ENCODE results near the gene PTP4A1. TPM values are rescaled to one million over a fixed set of nuclear protein-coding genes. Genes with fewer than 3 reads are reported as not detected.

Gene PTP4A1
- total RNA-seq, 2 donors from 2014 or later: 23.0 to 29.6 TPM

- TF ChIP-seq, protein P1, sequence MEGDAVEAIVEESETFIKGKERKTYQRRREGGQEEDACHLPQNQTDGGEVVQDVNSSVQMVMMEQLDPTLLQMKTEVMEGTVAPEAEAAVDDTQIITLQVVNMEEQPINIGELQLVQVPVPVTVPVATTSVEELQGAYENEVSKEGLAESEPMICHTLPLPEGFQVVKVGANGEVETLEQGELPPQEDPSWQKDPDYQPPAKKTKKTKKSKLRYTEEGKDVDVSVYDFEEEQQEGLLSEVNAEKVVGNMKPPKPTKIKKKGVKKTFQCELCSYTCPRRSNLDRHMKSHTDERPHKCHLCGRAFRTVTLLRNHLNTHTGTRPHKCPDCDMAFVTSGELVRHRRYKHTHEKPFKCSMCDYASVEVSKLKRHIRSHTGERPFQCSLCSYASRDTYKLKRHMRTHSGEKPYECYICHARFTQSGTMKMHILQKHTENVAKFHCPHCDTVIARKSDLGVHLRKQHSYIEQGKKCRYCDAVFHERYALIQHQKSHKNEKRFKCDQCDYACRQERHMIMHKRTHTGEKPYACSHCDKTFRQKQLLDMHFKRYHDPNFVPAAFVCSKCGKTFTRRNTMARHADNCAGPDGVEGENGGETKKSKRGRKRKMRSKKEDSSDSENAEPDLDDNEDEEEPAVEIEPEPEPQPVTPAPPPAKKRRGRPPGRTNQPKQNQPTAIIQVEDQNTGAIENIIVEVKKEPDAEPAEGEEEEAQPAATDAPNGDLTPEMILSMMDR (IDR thresholded peaks at IDR 0.05): no peak
- Histone ChIP-seq H3K4me3 (no peak overlapping the region), H3K36me3 (no peaks in the 10 kb centered on the region), H3K4me1 (ENCODE audit: control insufficient read depth in 1 of 2, low read depth in 2 of 2) (no peaks in the 10 kb centered on the region), H3K27me3 (replicated peaks; ENCODE audit: insufficient read depth) (no peaks in the 10 kb centered on the region), H3K9me3 (no peaks in the 10 kb centered on the region), H3K27ac (no peak overlapping the region)
- no peak for ATAC-seq (ENCODE audit: insufficient number of reproducible peaks, low FRiP score, low read depth)
- no peak for DNase-seq (ENCODE audit: low spot score)
Observed at GRCh38 chr6:63553900-63554299, 18.4 kb upstream of the PTP4A1 start.

GRCh38 chr6:63554782-63555181 lies 17.5 kb upstream of the PTP4A1 start:
- Histone ChIP-seq H3K9me3 (no peaks in the 10 kb centered on the region), H3K4me1 (ENCODE audit: control insufficient read depth in 1 of 2, low read depth in 2 of 2) (no peaks in the 10 kb centered on the region), H3K27me3 (replicated peaks; ENCODE audit: insufficient read depth) (no peaks in the 10 kb centered on the region), H3K36me3 (no peaks in the 10 kb centered on the region), H3K27ac (no peak overlapping the region), H3K4me3 (no peak overlapping the region)
- TF ChIP-seq, protein P1 (IDR thresholded peaks at IDR 0.05): no peak
- ATAC-seq (ENCODE audit: insufficient number of reproducible peaks, low FRiP score, low read depth) (no peak), DNase-seq (ENCODE audit: low spot score) (no peak)

DNA sequence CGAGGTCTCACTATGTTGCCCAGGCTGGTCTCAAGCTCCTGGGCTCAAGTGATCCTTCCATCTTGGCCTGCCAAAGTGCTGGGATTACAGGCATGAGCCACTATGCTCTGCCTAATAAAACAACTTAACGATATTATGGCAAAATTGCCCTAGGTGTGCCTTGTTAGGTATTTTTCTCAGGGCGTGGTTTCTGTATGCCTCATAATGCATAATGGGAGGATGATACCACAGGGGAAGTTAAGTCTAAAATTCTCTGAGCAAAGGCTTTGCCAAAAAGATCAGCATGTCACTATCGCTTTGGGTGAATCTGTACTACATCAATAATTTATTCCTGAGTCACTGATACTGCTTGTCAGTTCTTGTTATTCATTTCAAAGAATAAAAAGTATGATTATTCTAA lies 15.9 kb upstream of the PTP4A1 start:
- DNase-seq (ENCODE audit: low spot score): no peak
- H3K9me3 ChIP-seq: no peaks in the 10 kb centered on the region

DNA sequence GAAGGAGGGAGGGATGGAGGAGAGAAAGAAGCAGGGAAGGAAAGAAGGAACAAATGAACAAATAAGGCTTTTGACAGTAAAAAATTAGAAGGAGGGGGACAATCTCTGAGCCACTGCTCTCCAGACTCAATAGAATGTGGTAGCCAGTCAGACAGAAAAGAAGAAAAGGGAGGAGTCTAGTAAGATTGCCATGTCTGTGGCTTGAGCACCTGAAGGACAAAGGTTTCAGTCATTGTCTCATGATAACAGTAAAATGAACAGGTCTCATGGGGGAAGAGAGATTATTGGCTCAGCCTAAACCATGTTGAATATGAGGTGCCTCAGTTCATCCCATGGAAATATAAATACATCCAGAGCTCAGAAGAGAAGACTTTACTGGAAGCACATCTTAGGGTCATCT lies 14.0 kb upstream of the PTP4A1 start:
- Histone ChIP-seq H3K27me3 (replicated peaks; ENCODE audit: insufficient read depth) (no peaks in the 10 kb centered on the region), H3K4me1 (ENCODE audit: control insufficient read depth in 1 of 2, low read depth in 2 of 2) (no peaks in the 10 kb centered on the region), H3K4me3 (no peak overlapping the region), H3K27ac (no peak overlapping the region), H3K9me3 (no peaks in the 10 kb centered on the region), H3K36me3 (no peaks in the 10 kb centered on the region)
- no peak for ATAC-seq (ENCODE audit: insufficient number of reproducible peaks, low FRiP score, low read depth)
- TF ChIP-seq, protein P1 (IDR thresholded peaks at IDR 0.05): no peak
- no peak for DNase-seq (ENCODE audit: low spot score)

More for the DNA sequence above, 15.9 kb upstream of the PTP4A1 start:
- Histone ChIP-seq H3K4me3 (no peak overlapping the region), H3K4me1 (ENCODE audit: control insufficient read depth in 1 of 2, low read depth in 2 of 2) (no peaks in the 10 kb centered on the region), H3K27me3 (replicated peaks; ENCODE audit: insufficient read depth) (no peaks in the 10 kb centered on the region), H3K27ac (no peak overlapping the region), H3K36me3 (no peaks in the 10 kb centered on the region)
- no peak for ATAC-seq (ENCODE audit: insufficient number of reproducible peaks, low FRiP score, low read depth)
- TF ChIP-seq, protein P1 (IDR thresholded peaks at IDR 0.05): no peak

- Histone ChIP-seq H3K27me3 (replicated peaks; ENCODE audit: insufficient read depth) (no peaks in the 10 kb centered on the region), H3K27ac (no peak overlapping the region), H3K4me1 (ENCODE audit: control insufficient read depth in 1 of 2, low read depth in 2 of 2) (no peaks in the 10 kb centered on the region), H3K36me3 (no peaks in the 10 kb centered on the region), H3K4me3 (no peak overlapping the region), H3K9me3 (no peaks in the 10 kb centered on the region)
- no peak for DNase-seq (ENCODE audit: low spot score)
- no peak for ATAC-seq (ENCODE audit: insufficient number of reproducible peaks, low FRiP score, low read depth)
- TF ChIP-seq, protein P1 (IDR thresholded peaks at IDR 0.05): no peak
Observed at GRCh38 chr6:63560801-63561287, 11.4 kb upstream of the PTP4A1 start.

Measured in thoracic aorta (tissue), 2 donors.